ENCODE results near the gene RNF214. TPM values are rescaled to one million over a fixed set of nuclear protein-coding genes. Genes with fewer than 3 reads are reported as not detected.

Gene RNF214
- total and polyA plus RNA-seq, 2 of the 13 experiments (the other 11 are each of a cell fraction or from before 2014, with no cell fraction given) = 10.7 to 12.6 TPM

DNA sequence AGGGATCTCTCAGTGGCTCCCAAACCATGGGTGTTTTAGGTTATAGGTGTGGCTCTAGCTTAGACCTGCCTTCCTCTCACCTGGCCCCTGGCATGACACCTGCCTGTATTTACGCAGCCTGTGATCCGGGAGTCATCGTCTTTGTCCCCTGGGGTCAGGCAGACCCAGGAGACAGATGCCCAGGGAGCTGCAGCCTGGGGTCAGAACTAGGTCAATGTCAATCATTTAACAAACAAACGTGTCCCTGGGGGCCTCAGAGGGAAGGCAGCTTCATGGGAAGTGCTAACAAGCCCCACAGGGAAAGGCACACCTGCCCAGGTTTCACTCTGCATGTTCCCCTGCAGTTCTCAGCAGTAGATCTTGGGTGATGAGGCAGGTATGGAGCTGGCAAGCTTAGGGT is 70.6 kb downstream of the RNF214 start (continued):
- TF ChIP-seq HNF1A (IDR thresholded peaks at IDR 0.05; ENCODE audit: low read depth) (no peak), HNF1A (CRISPR knock-in tag; IDR thresholded peaks at IDR 0.05; ENCODE audit: borderline replicate concordance) (peak; percentile 27; the same call in 1 of the 2 replicates), PAXIP1 (CRISPR knock-in tag; conservative IDR thresholded peaks at IDR 0.05) (peak; percentile 67), ZNF17 (CRISPR knock-in tag; IDR thresholded peaks at IDR 0.05) (no peak), NR2F2 (IDR thresholded peaks at IDR 0.05; ENCODE audit: borderline replicate concordance, low read depth) (peak; percentile 72; the same call in 1 of the 2 replicates), PITX1 (CRISPR knock-in tag; IDR thresholded peaks at IDR 0.05) (peak; percentile 34; the same call in 1 of the 2 replicates), NFYC (CRISPR knock-in tag; IDR thresholded peaks at IDR 0.05) (no peak), SP5 (CRISPR knock-in tag; IDR thresholded peaks at IDR 0.05; ENCODE audit: borderline replicate concordance, low read depth) (peak; percentile 20; the same call in 1 of the 2 replicates), ZNF878 (CRISPR knock-in tag; IDR thresholded peaks at IDR 0.05) (0 out of 2 replicates have a peak, but pooled peaks have one; percentile 32), ZNF230 (CRISPR knock-in tag; IDR thresholded peaks at IDR 0.05) (no peak), PATZ1 (CRISPR knock-in tag; IDR thresholded peaks at IDR 0.05) (peak; percentile 75), KDM4B (CRISPR knock-in tag; IDR thresholded peaks at IDR 0.05) (no peak), HMG20A (CRISPR knock-in tag; IDR thresholded peaks at IDR 0.05; ENCODE audit: borderline replicate concordance) (peak; percentile 32; the same call in 1 of the 2 replicates), MEIS1 (CRISPR knock-in tag; IDR thresholded peaks at IDR 0.05; ENCODE audit: borderline replicate concordance) (peak; percentile 82; the same call in 1 of the 2 replicates), PHF21A (CRISPR knock-in tag; IDR thresholded peaks at IDR 0.05) (peak; percentile 53; the same call in 1 of the 2 replicates), KAT8 (CRISPR knock-in tag; IDR thresholded peaks at IDR 0.05) (no peak), CTCF (CRISPR knock-in tag; IDR thresholded peaks at IDR 0.05) (no peak), RARA (CRISPR knock-in tag; IDR thresholded peaks at IDR 0.05) (peak; percentile 99), ZNF761 (CRISPR knock-in tag; conservative IDR thresholded peaks at IDR 0.05) (no peak), ZNF530 (CRISPR knock-in tag; IDR thresholded peaks at IDR 0.05; ENCODE audit: low read depth) (no peak)

All from HepG2 (cell line).